SU-DHL-6 (cell line): ENCODE results near the gene PHKG1.

Experiments
- EZH2phosphoT487 ChIP-seq: fragments of 200-600 bp; sonication (generic), shearing (Covaris generic); conservative IDR thresholded peaks from 2 replicates; pipeline ENCODE4 v1.6.1; 2018; ENCODE audit warnings: mild to moderate bottlenecking, antibody characterized with exemption, low read length, moderate library complexity, mixed read lengths
- TF ChIP-seq, protein P1 (sequence below): fragments of 200-600 bp; sonication (generic); IDR thresholded peaks from one replicate; pipeline ENCODE4 v1.5.1; 2017; ENCODE audit warnings: antibody characterized with exemption, mild to moderate bottlenecking, low read length, moderate library complexity; ENCODE audit not compliant: insufficient read depth, poor library complexity, severe bottlenecking

- TF ChIP-seq, protein P1, sequence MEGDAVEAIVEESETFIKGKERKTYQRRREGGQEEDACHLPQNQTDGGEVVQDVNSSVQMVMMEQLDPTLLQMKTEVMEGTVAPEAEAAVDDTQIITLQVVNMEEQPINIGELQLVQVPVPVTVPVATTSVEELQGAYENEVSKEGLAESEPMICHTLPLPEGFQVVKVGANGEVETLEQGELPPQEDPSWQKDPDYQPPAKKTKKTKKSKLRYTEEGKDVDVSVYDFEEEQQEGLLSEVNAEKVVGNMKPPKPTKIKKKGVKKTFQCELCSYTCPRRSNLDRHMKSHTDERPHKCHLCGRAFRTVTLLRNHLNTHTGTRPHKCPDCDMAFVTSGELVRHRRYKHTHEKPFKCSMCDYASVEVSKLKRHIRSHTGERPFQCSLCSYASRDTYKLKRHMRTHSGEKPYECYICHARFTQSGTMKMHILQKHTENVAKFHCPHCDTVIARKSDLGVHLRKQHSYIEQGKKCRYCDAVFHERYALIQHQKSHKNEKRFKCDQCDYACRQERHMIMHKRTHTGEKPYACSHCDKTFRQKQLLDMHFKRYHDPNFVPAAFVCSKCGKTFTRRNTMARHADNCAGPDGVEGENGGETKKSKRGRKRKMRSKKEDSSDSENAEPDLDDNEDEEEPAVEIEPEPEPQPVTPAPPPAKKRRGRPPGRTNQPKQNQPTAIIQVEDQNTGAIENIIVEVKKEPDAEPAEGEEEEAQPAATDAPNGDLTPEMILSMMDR, result no peak
- no peak for TF ChIP-seq EZH2phosphoT487
Observed at GRCh38 chr7:56051053-56051338, 41.8 kb downstream of the PHKG1 start.
